ENCODE results near the gene UAP1. TPM values are rescaled to one million over a fixed set of nuclear protein-coding genes. Genes with fewer than 3 reads are reported as not detected.
A peak's percentile ranks its signal among the peaks of the same experiment; 100 is the strongest.

The UAP1 gene
- 100 to 1,000 TPM in 2 of 5 donors, 10 to 100 TPM in 3; 16.5 to 184 (median 58.1) TPM for total RNA-seq
- polyA plus RNA-seq: 100 to 1,000 TPM in 1 of 3 donors, 10 to 100 TPM in 2; 39.5 to 123 (median 58.8) TPM
- long read RNA-seq, donor 1, partial matches to known transcripts: 0 of 2 reads
- long read RNA-seq, donor 1, other reads (novel, unspliced or antisense): 0 of 2 reads
- long read RNA-seq, donor 2, partial matches to known transcripts: 0 of 2 reads
- long read RNA-seq, donor 2, other reads (novel, unspliced or antisense): 0 of 2 reads
- long read RNA-seq, donor 3, partial matches to known transcripts: 0 of 4 reads
- long read RNA-seq, donor 3, other reads (novel, unspliced or antisense): 0 of 4 reads
- long read RNA-seq, donor 4: 0 reads
- long read RNA-seq, donor 5, partial matches to known transcripts: 6 of 11 reads
- long read RNA-seq, donor 5, other reads (novel, unspliced or antisense): 0 of 11 reads
- long read RNA-seq, donor 6: 0 reads
- long read RNA-seq, donor 7, transcript UAP1-201 (11 exons, 2,377 nt): major isoform, 7 of 12 reads
- long read RNA-seq, donor 7, transcript UAP1-204 (10 exons, 2,294 nt): minor isoform, 5 of 12 reads
- long read RNA-seq, donor 7, partial matches to known transcripts: 0 of 12 reads
- long read RNA-seq, donor 7, other reads (novel, unspliced or antisense): 0 of 12 reads
- long read RNA-seq, donor 8, transcript UAP1-201 (11 exons, 2,377 nt): major isoform, 10 of 12 reads
- long read RNA-seq, donor 8, partial matches to known transcripts: 0 of 12 reads
- long read RNA-seq, donor 8, other reads (novel, unspliced or antisense): 0 of 12 reads
- long read RNA-seq, donor 9, partial matches to known transcripts: 9 of 12 reads
- long read RNA-seq, donor 9, other reads (novel, unspliced or antisense): 0 of 12 reads
- long read RNA-seq, donor 10, partial matches to known transcripts: 0 of 5 reads
- long read RNA-seq, donor 10, other reads (novel, unspliced or antisense): 0 of 5 reads

DNA sequence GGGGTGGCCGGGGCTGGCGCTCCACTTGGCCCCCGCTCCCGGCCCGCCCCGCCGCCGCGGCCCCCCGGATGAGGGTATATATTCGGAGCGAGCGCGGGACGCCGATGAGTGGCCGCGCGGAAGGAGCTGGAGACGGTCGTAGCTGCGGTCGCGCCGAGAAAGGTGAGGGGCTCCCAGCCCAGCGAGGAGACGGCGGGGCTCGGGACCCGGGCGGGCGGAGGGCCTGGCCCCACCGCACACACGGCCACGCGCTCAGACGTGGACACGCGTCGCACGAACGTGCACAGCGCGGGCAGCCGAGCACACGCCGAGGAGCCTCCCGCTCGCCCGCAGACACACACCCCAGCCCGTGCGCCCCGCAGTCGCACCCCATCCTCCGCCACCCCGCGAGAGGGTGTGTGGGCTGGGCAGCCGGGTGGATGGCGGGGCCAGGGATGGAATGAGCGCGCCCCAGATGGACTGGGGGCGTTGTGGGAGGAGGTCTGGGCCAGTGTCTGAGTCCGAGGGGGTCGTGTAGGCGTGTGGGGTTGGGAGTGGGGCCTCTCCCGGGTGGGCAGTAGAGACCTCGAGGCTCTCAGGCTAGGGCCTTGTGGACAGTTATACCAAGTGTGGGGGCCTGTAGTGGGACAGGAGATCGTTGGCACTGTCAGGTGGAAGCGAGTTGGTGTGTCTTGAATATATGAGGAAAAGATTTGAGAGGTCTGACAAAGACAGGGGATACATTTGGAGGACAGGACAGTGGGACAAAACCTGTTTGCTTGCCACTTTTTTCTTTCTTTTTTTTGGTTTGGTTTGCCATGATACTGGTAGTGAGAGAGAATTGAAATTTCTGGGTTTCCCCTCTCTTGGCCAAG, at the start of gene UAP1:
Gene UAP1 (plus strand): TSS at position 107 of the 854 bp plus-strand sequence. CDS start 4,347 bp downstream, outside the sequence.
- TF ChIP-seq, protein P1, sequence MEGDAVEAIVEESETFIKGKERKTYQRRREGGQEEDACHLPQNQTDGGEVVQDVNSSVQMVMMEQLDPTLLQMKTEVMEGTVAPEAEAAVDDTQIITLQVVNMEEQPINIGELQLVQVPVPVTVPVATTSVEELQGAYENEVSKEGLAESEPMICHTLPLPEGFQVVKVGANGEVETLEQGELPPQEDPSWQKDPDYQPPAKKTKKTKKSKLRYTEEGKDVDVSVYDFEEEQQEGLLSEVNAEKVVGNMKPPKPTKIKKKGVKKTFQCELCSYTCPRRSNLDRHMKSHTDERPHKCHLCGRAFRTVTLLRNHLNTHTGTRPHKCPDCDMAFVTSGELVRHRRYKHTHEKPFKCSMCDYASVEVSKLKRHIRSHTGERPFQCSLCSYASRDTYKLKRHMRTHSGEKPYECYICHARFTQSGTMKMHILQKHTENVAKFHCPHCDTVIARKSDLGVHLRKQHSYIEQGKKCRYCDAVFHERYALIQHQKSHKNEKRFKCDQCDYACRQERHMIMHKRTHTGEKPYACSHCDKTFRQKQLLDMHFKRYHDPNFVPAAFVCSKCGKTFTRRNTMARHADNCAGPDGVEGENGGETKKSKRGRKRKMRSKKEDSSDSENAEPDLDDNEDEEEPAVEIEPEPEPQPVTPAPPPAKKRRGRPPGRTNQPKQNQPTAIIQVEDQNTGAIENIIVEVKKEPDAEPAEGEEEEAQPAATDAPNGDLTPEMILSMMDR (IDR thresholded peaks at IDR 0.05): no peak
- peak in 2 of 4 donors; percentile 54 to 94 for TF ChIP-seq POLR2A (IDR thresholded peaks at IDR 0.05)
- peak; percentile 1 to 99 (median 97) for TF ChIP-seq POLR2AphosphoS5 (IDR thresholded peaks at IDR 0.05)
- WGBS, 5 donors: 0 to 1% (median 1%) methylated on average over 9 to 69 of the region's 69 CpGs
- no peaks in the 10 kb centered on the region for H3K9me3 ChIP-seq
- H3K4me1 ChIP-seq: peaks cover 23 to 61% (median 48%) of the 10 kb centered on the region in 4 donors
- peak within 1 kb of the TSS; percentile 77 to 97 (median 88) for H3K4me3 ChIP-seq
- H3K27me3 ChIP-seq: no peaks in the 10 kb centered on the region
- intact Hi-C loops (cut with DNase I; ENCODE audit: low total_unique reads): no loop called here
- DNase-seq: no peak
- H3K36me3 ChIP-seq: peaks cover 5 to 13% (median 11%) of the 10 kb centered on the region in 4 donors
- H3K27ac ChIP-seq: peak within 1 kb of the TSS; percentile 95 to 100 (median 96)

- Histone ChIP-seq H3K4me1 (no peaks in the 10 kb centered on the region), H3K27me3 (no peaks in the 10 kb centered on the region), H3K27ac (no peak overlapping the region), H3K9me3 (no peaks in the 10 kb centered on the region), H3K36me3 (peaks cover 8 to 61% (median 53%) of the 10 kb centered on the region in 4 donors), H3K4me3 (no peak overlapping the region)
- no peak for TF ChIP-seq POLR2AphosphoS5 (IDR thresholded peaks at IDR 0.05)
- TF ChIP-seq EP300 (IDR thresholded peaks at IDR 0.05): no peak
- TF ChIP-seq, protein P1 (IDR thresholded peaks at IDR 0.05): no peak
- TF ChIP-seq POLR2A (IDR thresholded peaks at IDR 0.05): no peak
- intact Hi-C loops (cut with DNase I; ENCODE audit: low total_unique reads): no loop called here
- DNase-seq: no peak
Measured at GRCh38 chr1:162527314-162527713, 34.2 kb upstream of the UAP1 start.

GRCh38 chr1:162530307-162530987, 31.1 kb upstream of the UAP1 start:
- WGBS, 5 donors: 69 to 76% (median 73%) methylated on average over 7 of the region's 7 CpGs
- H3K4me3 ChIP-seq: no peak overlapping the region
- H3K36me3 ChIP-seq: peaks cover 0 to 29% (median 22%) of the 10 kb centered on the region in 4 donors
- TF ChIP-seq POLR2A (IDR thresholded peaks at IDR 0.05) (no peak), POLR2AphosphoS5 (IDR thresholded peaks at IDR 0.05) (no peak), EP300 (IDR thresholded peaks at IDR 0.05) (no peak)
- TF ChIP-seq, protein P1 (IDR thresholded peaks at IDR 0.05): no peak
- intact Hi-C loops (cut with DNase I; ENCODE audit: low total_unique reads): no loop called here
- peak overlapping the region in 1 of 5 donors; percentile 4 for H3K27ac ChIP-seq
- DNase-seq: peak in 1 of 2 donors; percentile 12
- H3K27me3 ChIP-seq: no peaks in the 10 kb centered on the region
- H3K4me1 ChIP-seq: no peaks in the 10 kb centered on the region
- H3K9me3 ChIP-seq: no peaks in the 10 kb centered on the region

All from stomach (tissue), 19 donors.